ENCODE results near the gene ACP3.

DNA sequence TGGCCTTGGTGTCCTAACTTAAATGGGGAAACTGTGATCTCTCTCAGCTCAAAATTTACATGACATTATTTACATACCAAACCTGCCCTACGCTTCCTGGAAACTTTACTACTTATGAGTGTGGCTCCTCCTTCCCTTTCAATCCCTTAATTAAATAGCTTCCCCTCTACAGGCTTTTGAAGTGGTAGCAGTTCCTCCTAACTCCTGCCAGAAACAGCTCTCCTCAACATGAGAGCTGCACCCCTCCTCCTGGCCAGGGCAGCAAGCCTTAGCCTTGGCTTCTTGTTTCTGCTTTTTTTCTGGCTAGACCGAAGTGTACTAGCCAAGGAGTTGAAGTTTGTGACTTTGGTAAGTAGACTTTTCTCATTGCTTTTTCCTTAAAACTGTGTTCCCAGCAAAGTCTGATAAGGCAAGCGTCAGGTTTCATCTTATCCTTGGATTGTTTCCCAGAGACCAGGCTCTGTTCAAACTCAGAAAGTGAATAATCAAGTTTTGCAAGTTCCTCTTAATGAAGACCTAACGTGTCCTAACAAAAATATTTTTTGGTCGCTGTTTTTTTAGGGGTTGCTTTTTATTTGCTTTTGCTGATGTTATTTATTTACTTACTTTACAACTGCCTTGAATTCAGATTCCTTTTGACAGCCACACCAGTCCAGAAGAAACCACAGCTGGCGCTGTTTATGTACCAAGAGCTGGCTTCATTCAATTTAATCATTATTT lies at the start of gene ACP3:
- TF ChIP-seq, protein P1, sequence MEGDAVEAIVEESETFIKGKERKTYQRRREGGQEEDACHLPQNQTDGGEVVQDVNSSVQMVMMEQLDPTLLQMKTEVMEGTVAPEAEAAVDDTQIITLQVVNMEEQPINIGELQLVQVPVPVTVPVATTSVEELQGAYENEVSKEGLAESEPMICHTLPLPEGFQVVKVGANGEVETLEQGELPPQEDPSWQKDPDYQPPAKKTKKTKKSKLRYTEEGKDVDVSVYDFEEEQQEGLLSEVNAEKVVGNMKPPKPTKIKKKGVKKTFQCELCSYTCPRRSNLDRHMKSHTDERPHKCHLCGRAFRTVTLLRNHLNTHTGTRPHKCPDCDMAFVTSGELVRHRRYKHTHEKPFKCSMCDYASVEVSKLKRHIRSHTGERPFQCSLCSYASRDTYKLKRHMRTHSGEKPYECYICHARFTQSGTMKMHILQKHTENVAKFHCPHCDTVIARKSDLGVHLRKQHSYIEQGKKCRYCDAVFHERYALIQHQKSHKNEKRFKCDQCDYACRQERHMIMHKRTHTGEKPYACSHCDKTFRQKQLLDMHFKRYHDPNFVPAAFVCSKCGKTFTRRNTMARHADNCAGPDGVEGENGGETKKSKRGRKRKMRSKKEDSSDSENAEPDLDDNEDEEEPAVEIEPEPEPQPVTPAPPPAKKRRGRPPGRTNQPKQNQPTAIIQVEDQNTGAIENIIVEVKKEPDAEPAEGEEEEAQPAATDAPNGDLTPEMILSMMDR (IDR thresholded peaks at IDR 0.05; ENCODE audit: insufficient read depth, low read depth, low read length): no peak
- no peak for TF ChIP-seq EZH2 (IDR thresholded peaks at IDR 0.05; ENCODE audit: insufficient read depth, low read length)
